Activated CD8-positive, alpha-beta memory T cell treated with anti-CD3 and anti-CD28 coated beads, Interleukin-2, amount 50 U/mL, for 48 hours (primary cell): Measurements from ENCODE around the gene CDX2.
"Not testable (repeated sequence)": the region's sequence is repeated elsewhere in the genome, so short reads cannot be mapped to it uniquely, and the experiment has no call there.

Experiments
- DNase-seq: peaks from one replicate; pipeline ENCODE4 v3.0.0-alpha.2; 2020

Gene CDX2

DNA sequence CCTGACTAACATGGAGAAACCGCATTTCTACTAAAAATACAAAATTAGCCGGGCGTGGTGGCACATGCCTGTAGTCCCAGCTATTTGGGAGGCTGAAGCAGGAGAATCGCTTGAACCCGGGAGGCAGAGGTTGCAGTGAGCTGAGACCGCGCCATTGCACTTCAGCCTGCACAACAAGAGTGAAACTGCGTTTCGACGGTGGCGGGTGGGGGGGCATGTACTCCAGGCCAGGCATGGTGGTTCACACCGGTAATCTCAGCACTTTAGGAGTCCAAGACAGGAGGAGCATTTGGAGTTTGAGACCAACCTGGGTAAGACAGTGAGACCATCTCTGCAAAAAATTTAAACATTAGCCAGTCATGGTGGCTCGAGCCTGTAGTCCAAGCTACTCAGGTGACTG, 4.9 kb downstream of the CDX2 start:
- not testable (repeated sequence) for DNase-seq

DNA sequence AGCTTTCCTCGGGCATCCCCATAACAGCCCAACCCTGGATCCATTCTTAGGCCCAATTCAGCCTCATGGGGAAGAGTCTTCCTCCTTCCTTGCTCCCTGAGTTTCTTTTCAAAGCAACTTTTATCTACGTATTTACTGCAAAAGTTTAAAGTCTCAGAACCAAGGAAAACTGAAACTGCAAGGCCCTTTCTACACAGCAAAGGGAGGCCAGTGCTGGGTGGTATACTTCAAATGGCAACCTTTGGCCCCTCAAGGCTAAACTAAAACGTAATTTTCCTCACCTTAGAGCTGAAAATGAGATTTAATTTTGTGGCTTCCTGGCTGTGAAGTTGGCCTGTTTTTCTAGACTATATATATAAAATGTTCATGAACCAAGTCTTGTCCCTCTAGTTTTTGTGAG, 5.6 kb downstream of the CDX2 start:
- DNase-seq, result no peak

- DNase-seq, result no peak
These were observed 6.1 kb downstream of the CDX2 start for GRCh38 chr13:27962982-27963381.

- DNase-seq, result no peak
These were observed 6.8 kb downstream of the CDX2 start for GRCh38 chr13:27962128-27962841.

- DNase-seq, result no peak
These were observed 7.7 kb downstream of the CDX2 start for GRCh38 chr13:27961227-27962085.

GRCh38 chr13:27960362-27961226, 8.5 kb downstream of the CDX2 start:
- DNase-seq, result peak; percentile 74

GRCh38 chr13:27959976-27960361, 9.1 kb downstream of the CDX2 start:
- DNase-seq, result no peak

GRCh38 chr13:27956576-27957300, 12.4 kb downstream of the CDX2 start:
- no peak for DNase-seq

- no peak for DNase-seq
These were observed 14.0 kb downstream of the CDX2 start for GRCh38 chr13:27955014-27955591.

GRCh38 chr13:27954406-27954851, 14.7 kb downstream of the CDX2 start:
- no peak for DNase-seq

DNA sequence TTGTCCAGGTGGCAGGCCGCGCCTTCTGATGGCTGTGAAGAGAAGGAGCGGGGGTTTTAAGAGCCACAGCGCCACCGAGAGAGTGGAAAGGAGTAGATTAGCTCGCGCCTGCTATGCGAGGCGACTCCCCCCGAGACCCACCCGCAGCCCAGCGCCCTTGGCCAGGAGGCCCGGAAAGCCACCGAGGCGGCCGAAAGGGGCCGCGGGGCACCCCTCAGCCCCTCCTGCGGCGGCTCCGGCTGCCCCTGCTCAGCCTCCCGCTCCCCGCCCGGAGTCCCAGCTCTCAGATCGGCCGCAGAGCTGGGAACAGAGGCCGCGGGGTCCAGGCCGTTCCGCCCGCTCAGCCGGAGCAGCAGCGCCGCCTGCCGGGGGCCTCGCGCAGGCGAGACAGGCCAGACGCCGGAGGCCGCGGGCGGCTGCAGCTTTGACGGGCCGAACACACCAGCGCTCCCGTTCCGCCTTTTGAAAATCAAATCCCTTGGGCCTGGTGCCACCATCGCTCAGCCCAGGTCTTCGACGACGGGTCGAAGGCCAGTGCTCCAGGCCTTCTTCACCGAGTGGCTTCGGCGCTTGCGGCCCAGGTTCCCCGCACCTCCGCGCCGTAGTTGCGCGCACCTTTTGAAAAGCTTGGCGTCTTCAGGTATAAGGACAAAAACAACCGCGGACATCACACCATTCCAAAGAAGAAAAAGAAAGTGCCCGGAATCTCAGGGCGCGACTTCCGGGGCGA, 15.3 kb downstream of the CDX2 start:
- peak; percentile 91 for DNase-seq

DNA sequence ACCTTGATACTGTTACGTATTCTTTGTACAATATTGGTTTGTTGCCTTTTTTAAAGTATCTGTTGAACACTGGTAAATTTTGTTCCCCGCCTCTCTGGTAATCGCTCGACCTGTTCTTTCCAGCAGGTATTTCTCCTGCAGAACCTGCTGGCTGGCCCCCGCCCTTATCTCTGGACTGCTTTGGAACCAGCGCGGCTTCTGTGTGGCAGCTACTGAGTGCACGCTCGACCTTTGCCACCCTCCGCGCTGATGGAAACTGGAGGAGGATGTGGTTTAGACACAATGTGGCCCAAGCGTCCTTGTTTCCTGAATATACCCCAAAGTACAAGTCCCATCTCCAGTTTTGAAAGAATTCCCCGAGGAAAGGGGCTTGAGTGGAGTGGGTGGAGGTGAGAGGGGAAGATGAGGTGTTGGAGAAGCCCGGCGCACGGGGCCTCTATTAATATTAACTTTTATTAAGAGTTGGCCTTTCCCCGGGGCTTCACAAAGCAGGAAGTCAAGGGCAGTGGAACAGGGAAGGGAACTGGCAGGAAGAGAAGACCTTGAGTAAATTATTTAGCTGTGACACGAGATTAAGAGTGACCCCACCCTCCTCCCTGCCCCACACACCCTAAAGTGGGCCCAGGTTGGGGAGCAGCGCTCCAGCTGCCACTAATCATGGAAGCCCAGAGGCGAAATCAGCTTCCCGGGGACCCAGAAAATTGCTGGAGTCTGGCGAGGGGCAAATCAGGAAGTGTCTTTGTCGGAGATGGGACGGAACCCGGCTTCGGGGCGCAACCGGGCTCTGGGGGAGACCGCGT, 16.0 kb downstream of the CDX2 start:
- no peak for DNase-seq

GRCh38 chr13:27942972-27943371, 26.1 kb downstream of the CDX2 start:
- DNase-seq, result no peak

DNA sequence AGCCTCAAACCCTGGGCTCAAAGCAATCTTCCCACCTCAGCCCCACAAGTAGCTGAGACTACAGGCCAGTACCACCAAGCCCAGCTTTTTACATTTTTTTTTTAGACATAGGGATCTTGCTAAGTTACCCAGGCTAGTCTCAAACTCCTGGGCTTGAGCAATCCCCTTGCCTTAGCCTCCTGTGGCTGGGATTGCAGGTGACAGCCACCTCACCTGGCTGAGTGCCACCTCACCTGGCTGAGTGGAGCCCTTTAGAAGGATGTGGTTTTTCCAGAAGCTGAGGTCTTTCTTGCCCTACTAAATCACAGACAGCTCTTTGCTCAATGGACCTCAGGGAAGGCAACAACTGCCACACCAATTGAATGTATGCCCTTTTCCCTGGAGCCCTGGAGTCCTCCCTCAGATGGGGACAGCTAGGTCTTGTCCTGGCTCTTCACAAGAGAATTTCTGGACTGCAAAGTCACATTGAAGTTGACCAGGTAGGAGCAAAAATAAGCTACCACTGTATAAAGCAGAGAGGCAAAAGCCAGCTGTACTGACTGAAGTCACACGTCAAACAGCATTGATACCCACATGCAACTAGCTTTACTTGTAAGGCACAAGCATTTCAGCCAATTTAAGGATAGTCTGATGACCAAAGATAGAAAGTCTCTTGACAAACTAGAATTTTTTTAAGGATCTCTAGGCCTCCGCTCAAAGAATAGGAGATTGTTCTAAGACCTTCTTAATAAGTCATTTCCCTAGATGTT, 35.4 kb downstream of the CDX2 start:
- DNase-seq, result no peak

DNA sequence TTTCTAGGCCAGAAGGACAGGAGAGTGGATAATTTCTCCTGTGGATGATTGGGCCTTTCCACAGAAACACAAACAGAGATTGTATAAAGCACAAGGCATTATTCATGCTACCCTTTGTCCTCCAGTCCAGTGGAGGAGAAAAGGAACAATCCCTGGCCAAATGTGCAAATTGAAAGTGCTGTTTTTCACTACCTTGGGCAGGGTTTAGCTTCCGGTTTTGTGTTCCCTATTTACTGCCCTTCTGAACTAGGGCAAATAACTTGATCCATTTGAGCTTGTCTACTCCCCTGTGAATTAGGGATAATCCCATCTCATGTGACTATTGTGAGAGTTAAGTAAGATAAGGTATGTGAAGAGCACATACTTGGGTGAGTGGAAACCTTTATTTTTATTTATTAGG, 36.0 kb downstream of the CDX2 start:
- DNase-seq, result no peak

GRCh38 chr13:27929868-27930267, 39.2 kb downstream of the CDX2 start:
- no peak for DNase-seq

- DNase-seq, result no peak
These were observed 40.0 kb downstream of the CDX2 start for GRCh38 chr13:27928805-27929753.

DNA sequence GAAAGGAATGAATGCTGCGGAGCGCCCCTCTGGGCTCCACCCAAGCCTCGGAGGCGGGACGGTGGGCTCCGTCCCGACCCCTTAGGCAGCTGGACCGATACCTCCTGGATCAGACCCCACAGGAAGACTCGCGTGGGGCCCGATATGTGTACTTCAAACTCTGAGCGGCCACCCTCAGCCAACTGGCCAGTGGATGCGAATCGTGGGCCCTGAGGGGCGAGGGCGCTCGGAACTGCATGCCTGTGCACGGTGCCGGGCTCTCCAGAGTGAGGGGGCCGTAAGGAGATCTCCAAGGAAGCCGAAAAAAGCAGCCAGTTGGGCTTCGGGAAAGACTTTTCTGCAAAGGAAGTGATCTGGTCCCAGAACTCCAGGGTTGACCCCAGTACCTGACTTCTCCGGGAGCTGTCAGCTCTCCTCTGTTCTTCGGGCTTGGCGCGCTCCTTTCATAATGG, 40.7 kb downstream of the CDX2 start:
- DNase-seq, result no peak
